Progenitor cell of endocrine pancreas (in vitro differentiated cells): ENCODE results near the gene PRR35. TPM values are rescaled to one million over a fixed set of nuclear protein-coding genes. Genes with fewer than 3 reads are reported as not detected.

Experiments
- DNase-seq: peaks from one replicate; pipeline ENCODE4 v3.0.0; 2021; ENCODE audit warnings: low spot score; ENCODE audit not compliant: unreplicated experiment
- H3K27ac Mint-ChIP-seq: 2 replicates; pipeline ENCODE4 v1.8.0; 2021; ENCODE audit warnings: mild to moderate bottlenecking, moderate library complexity, mixed read lengths
- H3K27me3 Mint-ChIP-seq: 2 replicates; pipeline ENCODE4 v1.8.0; 2021; ENCODE audit warnings: mixed read lengths
- H3K36me3 Mint-ChIP-seq: 2 replicates; pipeline ENCODE4 v1.8.0; 2022; ENCODE audit warnings: mixed read lengths; ENCODE audit not compliant: insufficient read depth
- H3K4me1 Mint-ChIP-seq: 2 replicates; pipeline ENCODE4 v1.8.0; 2021; ENCODE audit warnings: low read depth, mixed read lengths
- H3K4me3 Mint-ChIP-seq: 2 replicates; pipeline ENCODE4 v1.8.0; 2021; ENCODE audit warnings: low read depth, mild to moderate bottlenecking, moderate library complexity, mixed read lengths
- H3K9me3 Mint-ChIP-seq: 2 replicates; pipeline ENCODE4 v1.8.0; 2021; ENCODE audit warnings: low read depth, mixed read lengths
- total RNA-seq: library from RNA; stranded (reverse); gene quantifications from 2 replicates; pipeline ENCODE4 v1.2.1, GENCODE V29; 2021
- TF ChIP-seq, protein P1 (sequence below): fragments of 200-600 bp; sonication (generic); IDR thresholded peaks from one replicate; pipeline ENCODE4 v1.5.0; 2021; ENCODE audit warnings: antibody characterized with exemption, mild to moderate bottlenecking; ENCODE audit not compliant: unreplicated experiment

The PRR35 gene
- total RNA-seq, 1 donor from 2014 or later, result not detected

DNA sequence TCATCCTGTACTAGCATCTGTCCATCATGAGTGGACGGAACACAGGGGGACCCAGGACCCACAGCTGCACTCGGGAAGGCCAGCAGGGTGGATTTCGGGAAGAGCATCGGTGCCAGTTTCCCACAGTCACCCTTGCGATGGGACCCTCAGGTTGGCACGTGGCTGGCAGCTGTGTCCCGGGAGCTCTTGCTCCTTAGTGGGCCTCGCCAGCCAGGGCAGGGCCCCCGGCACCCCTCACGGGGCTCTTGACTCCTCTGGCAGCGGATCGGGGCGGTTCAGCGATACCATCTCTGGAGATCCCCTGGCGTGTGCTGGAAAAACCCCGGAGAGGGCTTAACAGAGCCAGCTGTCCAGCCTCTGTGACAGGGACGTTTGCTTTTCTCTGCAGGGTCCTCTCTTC is 23.4 kb upstream of the PRR35 start:
- H3K36me3 Mint-ChIP-seq, result peaks cover 2% of the 10 kb centered on the region
- H3K27ac Mint-ChIP-seq, result no peak overlapping the region
- no peak for DNase-seq
- H3K4me3 Mint-ChIP-seq, result no peak overlapping the region
- peaks cover 9% of the 10 kb centered on the region for H3K4me1 Mint-ChIP-seq
- TF ChIP-seq, protein P1, sequence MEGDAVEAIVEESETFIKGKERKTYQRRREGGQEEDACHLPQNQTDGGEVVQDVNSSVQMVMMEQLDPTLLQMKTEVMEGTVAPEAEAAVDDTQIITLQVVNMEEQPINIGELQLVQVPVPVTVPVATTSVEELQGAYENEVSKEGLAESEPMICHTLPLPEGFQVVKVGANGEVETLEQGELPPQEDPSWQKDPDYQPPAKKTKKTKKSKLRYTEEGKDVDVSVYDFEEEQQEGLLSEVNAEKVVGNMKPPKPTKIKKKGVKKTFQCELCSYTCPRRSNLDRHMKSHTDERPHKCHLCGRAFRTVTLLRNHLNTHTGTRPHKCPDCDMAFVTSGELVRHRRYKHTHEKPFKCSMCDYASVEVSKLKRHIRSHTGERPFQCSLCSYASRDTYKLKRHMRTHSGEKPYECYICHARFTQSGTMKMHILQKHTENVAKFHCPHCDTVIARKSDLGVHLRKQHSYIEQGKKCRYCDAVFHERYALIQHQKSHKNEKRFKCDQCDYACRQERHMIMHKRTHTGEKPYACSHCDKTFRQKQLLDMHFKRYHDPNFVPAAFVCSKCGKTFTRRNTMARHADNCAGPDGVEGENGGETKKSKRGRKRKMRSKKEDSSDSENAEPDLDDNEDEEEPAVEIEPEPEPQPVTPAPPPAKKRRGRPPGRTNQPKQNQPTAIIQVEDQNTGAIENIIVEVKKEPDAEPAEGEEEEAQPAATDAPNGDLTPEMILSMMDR, result no peak
- H3K9me3 Mint-ChIP-seq, result no peaks in the 10 kb centered on the region
- H3K27me3 Mint-ChIP-seq, result no peaks in the 10 kb centered on the region

- Mint-ChIP-seq H3K4me3 (no peak overlapping the region), H3K9me3 (no peaks in the 10 kb centered on the region), H3K36me3 (peaks cover 2% of the 10 kb centered on the region), H3K27me3 (no peaks in the 10 kb centered on the region), H3K27ac (no peak overlapping the region), H3K4me1 (peaks cover 9% of the 10 kb centered on the region)
- TF ChIP-seq, protein P1, result no peak
- DNase-seq, result no peak
Observed at GRCh38 chr16:537415-538335, 22.5 kb upstream of the PRR35 start.

DNA sequence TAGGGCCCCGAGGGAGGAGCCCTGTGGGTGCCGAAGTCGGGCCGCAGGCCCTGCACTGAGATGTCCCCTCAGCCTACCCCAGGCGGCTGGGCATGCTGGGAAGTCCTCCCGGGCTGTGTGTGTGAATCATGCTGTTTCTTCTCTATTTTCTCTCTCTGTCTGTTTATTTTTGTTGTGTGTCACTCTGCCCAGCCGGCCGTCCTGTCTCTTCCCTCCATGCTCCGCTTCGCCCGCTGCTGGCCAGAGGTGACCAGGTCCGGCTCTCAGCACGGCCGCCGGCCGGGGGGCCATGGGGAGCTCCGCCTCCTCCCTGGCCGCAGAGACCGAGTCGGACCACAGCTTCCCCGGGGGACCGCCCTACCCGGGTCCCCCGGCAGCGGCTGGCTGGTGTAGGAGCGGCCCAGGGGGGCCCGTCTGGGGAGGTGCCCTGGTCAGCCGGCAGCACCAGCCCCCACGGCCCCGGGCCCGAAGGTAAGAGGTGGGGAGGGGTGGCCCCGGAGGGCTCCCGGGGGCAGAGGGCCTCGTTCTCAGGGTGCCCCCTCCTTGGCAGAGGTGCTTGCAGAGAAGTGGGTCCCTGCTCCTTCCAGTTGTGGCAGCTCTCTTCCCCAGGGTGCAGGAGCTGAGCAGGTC is 20.2 kb upstream of the PRR35 start:
- Mint-ChIP-seq H3K9me3 (no peaks in the 10 kb centered on the region), H3K4me3 (no peak overlapping the region), H3K27ac (no peak overlapping the region), H3K36me3 (peaks cover 2% of the 10 kb centered on the region), H3K27me3 (no peaks in the 10 kb centered on the region), H3K4me1 (no peaks in the 10 kb centered on the region)
- TF ChIP-seq, protein P1, result no peak
- DNase-seq, result no peak

- Mint-ChIP-seq H3K27ac (no peak overlapping the region), H3K4me1 (no peaks in the 10 kb centered on the region), H3K27me3 (no peaks in the 10 kb centered on the region), H3K36me3 (peaks cover 2% of the 10 kb centered on the region), H3K4me3 (no peak overlapping the region), H3K9me3 (no peaks in the 10 kb centered on the region)
- DNase-seq, result no peak
- TF ChIP-seq, protein P1, result no peak
Observed at GRCh38 chr16:540645-541340, 19.4 kb upstream of the PRR35 start.
